ENCODE data around the gene MPP4.

The MPP4 gene

GRCh38 chr2:201664334-201664733 is 34.1 kb downstream of the MPP4 start:
- ChIA-PET POLR2A (no interaction called here), CTCF (no interaction called here)
- no peak overlapping the region for H3K4me3 ChIP-seq (ENCODE audit: control insufficient read depth in 1 of 7, extremely low read depth in 1 of 7, insufficient read depth in 4 of 7, low read depth in 2 of 7, low read length in 6 of 7)
- no peaks in the 10 kb centered on the region for H3K27me3 ChIP-seq (replicated peaks in 2 of 5; ENCODE audit: control insufficient read depth in 4 of 5, insufficient read depth in 5 of 5, low read length in 4 of 5)
- no peak overlapping the region for H3K27ac ChIP-seq (ENCODE audit: insufficient read depth in 1 of 2, low read depth in 1 of 2, low read length in 2 of 2, poor library complexity in 1 of 2, severe bottlenecking in 2 of 2)
- H3K9me3 ChIP-seq (ENCODE audit: control extremely low read depth in 1 of 5, control insufficient read depth in 4 of 5, insufficient read depth in 2 of 5, low read depth in 1 of 5, low read length in 4 of 5) = no peaks in the 10 kb centered on the region
- H3K4me1 ChIP-seq (ENCODE audit: control extremely low read depth in 1 of 4, control insufficient read depth in 4 of 4, insufficient read depth in 4 of 4, low read length in 3 of 4) = peaks cover 0 to 12% (median 5%) of the 10 kb centered on the region in 4 experiments
- DNase-seq = no peak
- no peaks in the 10 kb centered on the region for H3K36me3 ChIP-seq (ENCODE audit: control insufficient read depth in 4 of 4, insufficient read depth in 4 of 4, low read length in 3 of 4)
- 89% methylated on average over 6 of the region's 8 CpGs for WGBS (ENCODE audit: insufficient coverage)

GRCh38 chr2:201661366-201661765 is 37.1 kb downstream of the MPP4 start:
- CTCF ChIA-PET = no interaction called here
- H3K27me3 ChIP-seq (replicated peaks in 2 of 5; ENCODE audit: control insufficient read depth in 4 of 5, insufficient read depth in 5 of 5, low read length in 4 of 5) = no peaks in the 10 kb centered on the region
- POLR2A ChIA-PET = no interaction called here

GRCh38 chr2:201660293-201660895 is 38.0 kb downstream of the MPP4 start:
- no peak overlapping the region for H3K4me3 ChIP-seq (ENCODE audit: control insufficient read depth in 1 of 7, extremely low read depth in 1 of 7, insufficient read depth in 4 of 7, low read depth in 2 of 7, low read length in 6 of 7)
- WGBS (ENCODE audit: insufficient coverage) = 93% methylated on average over 3 of the region's 5 CpGs
- H3K27ac ChIP-seq (ENCODE audit: insufficient read depth in 1 of 2, low read depth in 1 of 2, low read length in 2 of 2, poor library complexity in 1 of 2, severe bottlenecking in 2 of 2) = no peak overlapping the region
- no peaks in the 10 kb centered on the region for H3K27me3 ChIP-seq (replicated peaks in 2 of 5; ENCODE audit: control insufficient read depth in 4 of 5, insufficient read depth in 5 of 5, low read length in 4 of 5)
- peaks cover 0 to 12% (median 5%) of the 10 kb centered on the region in 4 experiments for H3K4me1 ChIP-seq (ENCODE audit: control extremely low read depth in 1 of 4, control insufficient read depth in 4 of 4, insufficient read depth in 4 of 4, low read length in 3 of 4)
- no peaks in the 10 kb centered on the region for H3K9me3 ChIP-seq (ENCODE audit: control extremely low read depth in 1 of 5, control insufficient read depth in 4 of 5, insufficient read depth in 2 of 5, low read depth in 1 of 5, low read length in 4 of 5)
- DNase-seq = peak in 1 of 3 donors; percentile 16
- ChIA-PET POLR2A (no interaction called here), CTCF (no interaction called here)
- H3K36me3 ChIP-seq (ENCODE audit: control insufficient read depth in 4 of 4, insufficient read depth in 4 of 4, low read length in 3 of 4) = no peaks in the 10 kb centered on the region

More at GRCh38 chr2:201661366-201661765, 37.1 kb downstream of the MPP4 start:
- no peaks in the 10 kb centered on the region for H3K9me3 ChIP-seq (ENCODE audit: control extremely low read depth in 1 of 5, control insufficient read depth in 4 of 5, insufficient read depth in 2 of 5, low read depth in 1 of 5, low read length in 4 of 5)
- WGBS (ENCODE audit: insufficient coverage) = 65% methylated on average over 4 of the region's 5 CpGs
- peak overlapping the region in 1 of 7 experiments; percentile 20 for H3K4me3 ChIP-seq (ENCODE audit: control insufficient read depth in 1 of 7, extremely low read depth in 1 of 7, insufficient read depth in 4 of 7, low read depth in 2 of 7, low read length in 6 of 7)
- H3K36me3 ChIP-seq (ENCODE audit: control insufficient read depth in 4 of 4, insufficient read depth in 4 of 4, low read length in 3 of 4) = no peaks in the 10 kb centered on the region
- DNase-seq = peak in 1 of 3 donors; percentile 38
- H3K27ac ChIP-seq (ENCODE audit: insufficient read depth in 1 of 2, low read depth in 1 of 2, low read length in 2 of 2, poor library complexity in 1 of 2, severe bottlenecking in 2 of 2) = no peak overlapping the region
- H3K4me1 ChIP-seq (ENCODE audit: control extremely low read depth in 1 of 4, control insufficient read depth in 4 of 4, insufficient read depth in 4 of 4, low read length in 3 of 4) = peaks cover 0 to 12% (median 5%) of the 10 kb centered on the region in 4 experiments

GRCh38 chr2:201656740-201657139 is 41.7 kb downstream of the MPP4 start:
- Histone ChIP-seq H3K27me3 (replicated peaks in 2 of 5; ENCODE audit: control insufficient read depth in 4 of 5, insufficient read depth in 5 of 5, low read length in 4 of 5) (no peaks in the 10 kb centered on the region), H3K9me3 (ENCODE audit: control extremely low read depth in 1 of 5, control insufficient read depth in 4 of 5, insufficient read depth in 2 of 5, low read depth in 1 of 5, low read length in 4 of 5) (no peaks in the 10 kb centered on the region), H3K27ac (ENCODE audit: insufficient read depth in 1 of 2, low read depth in 1 of 2, low read length in 2 of 2, poor library complexity in 1 of 2, severe bottlenecking in 2 of 2) (no peak overlapping the region), H3K4me1 (ENCODE audit: control extremely low read depth in 1 of 4, control insufficient read depth in 4 of 4, insufficient read depth in 4 of 4, low read length in 3 of 4) (peaks cover 0 to 15% (median 5%) of the 10 kb centered on the region in 4 experiments), H3K4me3 (ENCODE audit: control insufficient read depth in 1 of 7, extremely low read depth in 1 of 7, insufficient read depth in 4 of 7, low read depth in 2 of 7, low read length in 6 of 7) (no peak overlapping the region), H3K36me3 (ENCODE audit: control insufficient read depth in 4 of 4, insufficient read depth in 4 of 4, low read length in 3 of 4) (no peaks in the 10 kb centered on the region)
- POLR2A ChIA-PET = no interaction called here
- WGBS (ENCODE audit: insufficient coverage) = 97% methylated on average over 4 of the region's 5 CpGs
- CTCF ChIA-PET = no interaction called here
- no peak for DNase-seq

- Histone ChIP-seq H3K4me1 (ENCODE audit: control extremely low read depth in 1 of 4, control insufficient read depth in 4 of 4, insufficient read depth in 4 of 4, low read length in 3 of 4) (peaks cover 0 to 9% (median 2%) of the 10 kb centered on the region in 4 experiments), H3K27ac (ENCODE audit: insufficient read depth in 1 of 2, low read depth in 1 of 2, low read length in 2 of 2, poor library complexity in 1 of 2, severe bottlenecking in 2 of 2) (no peak overlapping the region), H3K4me3 (ENCODE audit: control insufficient read depth in 1 of 7, extremely low read depth in 1 of 7, insufficient read depth in 4 of 7, low read depth in 2 of 7, low read length in 6 of 7) (no peak overlapping the region), H3K9me3 (ENCODE audit: control extremely low read depth in 1 of 5, control insufficient read depth in 4 of 5, insufficient read depth in 2 of 5, low read depth in 1 of 5, low read length in 4 of 5) (no peaks in the 10 kb centered on the region), H3K36me3 (ENCODE audit: control insufficient read depth in 4 of 4, insufficient read depth in 4 of 4, low read length in 3 of 4) (no peaks in the 10 kb centered on the region), H3K27me3 (replicated peaks in 2 of 5; ENCODE audit: control insufficient read depth in 4 of 5, insufficient read depth in 5 of 5, low read length in 4 of 5) (no peaks in the 10 kb centered on the region)
- POLR2A ChIA-PET = no interaction called here
- WGBS (ENCODE audit: insufficient coverage) = 97% methylated on average over 5 of the region's 11 CpGs
- no peak for DNase-seq
- CTCF ChIA-PET = no interaction called here
Measured at GRCh38 chr2:201656102-201656501, 42.3 kb downstream of the MPP4 start.

- ChIA-PET CTCF (no interaction called here), POLR2A (no interaction called here)
- H3K4me1 ChIP-seq (ENCODE audit: control extremely low read depth in 1 of 4, control insufficient read depth in 4 of 4, insufficient read depth in 4 of 4, low read length in 3 of 4) = peaks cover 0 to 3% (median 0%) of the 10 kb centered on the region in 4 experiments
- no peaks in the 10 kb centered on the region for H3K27me3 ChIP-seq (replicated peaks in 2 of 5; ENCODE audit: control insufficient read depth in 4 of 5, insufficient read depth in 5 of 5, low read length in 4 of 5)
- H3K9me3 ChIP-seq (ENCODE audit: control extremely low read depth in 1 of 5, control insufficient read depth in 4 of 5, insufficient read depth in 2 of 5, low read depth in 1 of 5, low read length in 4 of 5) = no peaks in the 10 kb centered on the region
- DNase-seq = no peak
- H3K27ac ChIP-seq (ENCODE audit: insufficient read depth in 1 of 2, low read depth in 1 of 2, low read length in 2 of 2, poor library complexity in 1 of 2, severe bottlenecking in 2 of 2) = no peak overlapping the region
- no peak overlapping the region for H3K4me3 ChIP-seq (ENCODE audit: control insufficient read depth in 1 of 7, extremely low read depth in 1 of 7, insufficient read depth in 4 of 7, low read depth in 2 of 7, low read length in 6 of 7)
- H3K36me3 ChIP-seq (ENCODE audit: control insufficient read depth in 4 of 4, insufficient read depth in 4 of 4, low read length in 3 of 4) = no peaks in the 10 kb centered on the region
- WGBS (ENCODE audit: insufficient coverage) = 100% methylated on average over 4 of the region's 5 CpGs
Measured at GRCh38 chr2:201654616-201655384, 43.6 kb downstream of the MPP4 start.

GRCh38 chr2:201653221-201653620 is 45.2 kb downstream of the MPP4 start:
- Histone ChIP-seq H3K36me3 (ENCODE audit: control insufficient read depth in 4 of 4, insufficient read depth in 4 of 4, low read length in 3 of 4) (no peaks in the 10 kb centered on the region), H3K4me1 (ENCODE audit: control extremely low read depth in 1 of 4, control insufficient read depth in 4 of 4, insufficient read depth in 4 of 4, low read length in 3 of 4) (peaks cover 0 to 3% (median 0%) of the 10 kb centered on the region in 4 experiments), H3K4me3 (ENCODE audit: control insufficient read depth in 1 of 7, extremely low read depth in 1 of 7, insufficient read depth in 4 of 7, low read depth in 2 of 7, low read length in 6 of 7) (no peak overlapping the region), H3K27ac (ENCODE audit: insufficient read depth in 1 of 2, low read depth in 1 of 2, low read length in 2 of 2, poor library complexity in 1 of 2, severe bottlenecking in 2 of 2) (no peak overlapping the region), H3K27me3 (replicated peaks in 2 of 5; ENCODE audit: control insufficient read depth in 4 of 5, insufficient read depth in 5 of 5, low read length in 4 of 5) (no peaks in the 10 kb centered on the region), H3K9me3 (ENCODE audit: control extremely low read depth in 1 of 5, control insufficient read depth in 4 of 5, insufficient read depth in 2 of 5, low read depth in 1 of 5, low read length in 4 of 5) (no peaks in the 10 kb centered on the region)
- DNase-seq = no peak
- CTCF ChIA-PET = interaction anchor here (0.6 kb wide), 1 partner anchor 471 kb away, joined by 3 read pairs; no protein-coding TSS in a partner anchor
- WGBS (ENCODE audit: insufficient coverage) = 100% methylated on average over 1 of the region's 6 CpGs
- POLR2A ChIA-PET = no interaction called here

Measured in common myeloid progenitor, CD34-positive (primary cell).